Psoas muscle (tissue), 8 donors: ENCODE data around the gene ELFN2. TPM values are rescaled to one million over a fixed set of nuclear protein-coding genes. Genes with fewer than 3 reads are reported as not detected.

ENCODE experiments used
- ATAC-seq, 4 donors: fragments of 200-7000 bp; cut with Tn5 transposase; one replicate each; pipeline ENCODE4 v1.9.1; 2020; ENCODE audit warnings: moderate library complexity in 3 of 4, mild to moderate bottlenecking in 2 of 4
- DNase-seq, 2 donors: peaks; one replicate each; pipeline ENCODE4 v3.0.0-alpha.2; 2020
- H3K27ac ChIP-seq: fragments of 200-600 bp; one replicate; pipeline ENCODE4 v1.8.0; 2022
- H3K27me3 ChIP-seq, 3 donors: fragments of 200-600 bp in 1 of 3; one replicate each; pipeline versions ENCODE4 v1.6.1 to v1.8.0; 2013 to 2022; ENCODE audit warnings: low read length in 2 of 3, mild to moderate bottlenecking in 2 of 3, moderate library complexity in 1 of 3; ENCODE audit not compliant: insufficient read depth in 3 of 3
- H3K36me3 ChIP-seq, 2 donors: fragments of 200-600 bp in 1 of 2; one replicate each; pipeline versions ENCODE4 v1.6.1 to v1.8.0; 2013 to 2022; ENCODE audit warnings: low read depth in 1 of 2, mild to moderate bottlenecking in 1 of 2, moderate library complexity in 1 of 2; ENCODE audit not compliant: insufficient read depth in 1 of 2
- H3K4me1 ChIP-seq: fragments of 200-600 bp; one replicate; pipeline ENCODE4 v1.8.0; 2022
- H3K4me3 ChIP-seq: fragments of 200-600 bp; one replicate; pipeline ENCODE4 v1.8.0; 2022; ENCODE audit warnings: mild to moderate bottlenecking
- H3K9me3 ChIP-seq: fragments of 200-600 bp; one replicate; pipeline ENCODE4 v1.8.0; 2022
- WGBS, 3 donors: extraction: QIAGEN DNeasy Blood & Tissue Kit; methylation state at CpG; one replicate each; pipeline versions ENCODE4 v1.1.6 to v1.1.7; 2013; 5-methylcytosine and 5-hydroxymethylcytosine counted together
- intact Hi-C, 2 donors: fragments of 100-400 bp; cut with DNase I; formaldehyde crosslinking; loops; one replicate each; pipeline versions ENCODE4 v1.11.0 to v1.14.2; 2022
- polyA plus RNA-seq, 3 donors: library from polyadenylated mRNA; stranded (reverse); fragments of 200-250 nt; gene quantifications; one replicate each; pipeline ENCODE4 v1.2.3, GENCODE V29; 2013
- total RNA-seq, 4 donors: library from RNA; stranded (reverse); fragmentation: NEBNext Ultra II Directional in 2 of 4; extraction: Animal tissue kit (Norgen Biotek cat#: 25700) in 2 of 4; gene quantifications; one replicate each; pipeline versions ENCODE4 v1.2.1 to v1.2.4, GENCODE V29; 2021 to 2023
- TF ChIP-seq, protein P1 (sequence below): fragments of 200-600 bp; IDR thresholded peaks from one replicate; pipeline ENCODE4 v1.8.0; 2022; ENCODE audit warnings: antibody characterized with exemption
- donor health status: healthy with polysubstance abuse.
- donor health status: DM: no; HTN: no; CAD: no; lungs with moderate emphysema.
- donor health status: Bipolar disorder and iron deficiency.
- donor health status: healthy.
- donor health status: DM: yes; HTN: yes; CAD: no.
- donor health status: DM: no; HTN: no; CAD: no.
- donor health status: DM: no; HTN: no; CAD: no.
- donor health status: DM: yes; HTN: yes; CAD: no.

The ELFN2 gene
- total and polyA plus RNA-seq, 7 donors, result 0.01 to 0.05 (median 0.01) TPM; not detected in 4

DNA sequence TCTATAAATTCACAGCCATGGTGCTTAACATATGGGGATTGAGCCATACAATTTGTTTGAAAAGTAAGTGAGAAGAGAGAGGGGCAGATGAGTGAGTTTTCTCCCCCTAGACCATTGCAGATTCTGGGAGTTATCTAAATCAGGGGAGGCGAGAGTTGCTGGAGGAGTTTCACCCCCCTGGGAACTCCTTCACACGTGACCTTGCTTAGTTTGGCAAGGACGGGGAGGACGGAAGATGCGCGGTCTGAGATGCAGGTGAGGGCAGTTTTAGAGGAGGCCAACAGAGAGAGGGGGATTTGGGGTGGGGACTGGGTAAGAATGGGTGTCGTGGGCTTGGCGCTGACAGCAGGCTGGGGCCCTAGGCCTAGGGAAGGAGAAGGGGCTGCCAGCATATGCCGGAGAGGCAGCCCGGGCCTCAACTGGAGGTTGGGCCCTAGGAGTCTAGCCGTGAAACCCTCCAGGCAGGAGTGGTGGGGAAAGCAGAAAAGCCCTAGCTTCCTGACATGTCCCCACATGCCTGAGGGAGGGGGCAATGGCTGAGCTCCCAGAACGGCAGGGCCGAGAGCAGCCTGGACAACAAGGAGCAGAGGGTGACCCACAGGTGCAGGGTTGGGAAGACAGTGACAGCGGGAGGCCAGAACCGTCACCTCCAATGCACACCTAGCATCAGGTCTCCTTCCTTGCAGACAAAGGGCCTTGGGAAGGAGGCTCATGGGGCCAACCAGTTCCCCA is 63.9 kb downstream of the ELFN2 start:
- 65 to 70% (median 65%) methylated on average over 15 of the region's 15 CpGs for WGBS, 3 donors
- TF ChIP-seq, protein P1, sequence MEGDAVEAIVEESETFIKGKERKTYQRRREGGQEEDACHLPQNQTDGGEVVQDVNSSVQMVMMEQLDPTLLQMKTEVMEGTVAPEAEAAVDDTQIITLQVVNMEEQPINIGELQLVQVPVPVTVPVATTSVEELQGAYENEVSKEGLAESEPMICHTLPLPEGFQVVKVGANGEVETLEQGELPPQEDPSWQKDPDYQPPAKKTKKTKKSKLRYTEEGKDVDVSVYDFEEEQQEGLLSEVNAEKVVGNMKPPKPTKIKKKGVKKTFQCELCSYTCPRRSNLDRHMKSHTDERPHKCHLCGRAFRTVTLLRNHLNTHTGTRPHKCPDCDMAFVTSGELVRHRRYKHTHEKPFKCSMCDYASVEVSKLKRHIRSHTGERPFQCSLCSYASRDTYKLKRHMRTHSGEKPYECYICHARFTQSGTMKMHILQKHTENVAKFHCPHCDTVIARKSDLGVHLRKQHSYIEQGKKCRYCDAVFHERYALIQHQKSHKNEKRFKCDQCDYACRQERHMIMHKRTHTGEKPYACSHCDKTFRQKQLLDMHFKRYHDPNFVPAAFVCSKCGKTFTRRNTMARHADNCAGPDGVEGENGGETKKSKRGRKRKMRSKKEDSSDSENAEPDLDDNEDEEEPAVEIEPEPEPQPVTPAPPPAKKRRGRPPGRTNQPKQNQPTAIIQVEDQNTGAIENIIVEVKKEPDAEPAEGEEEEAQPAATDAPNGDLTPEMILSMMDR, result no peak
- intact Hi-C loops, result no loop called here
- H3K9me3 ChIP-seq, result no peaks in the 10 kb centered on the region
- no peak for ATAC-seq
- no peak overlapping the region for H3K27ac ChIP-seq
- peaks cover 0 to 27% (median 2%) of the 10 kb centered on the region in 3 donors for H3K27me3 ChIP-seq
- H3K4me3 ChIP-seq, result no peak overlapping the region
- no peaks in the 10 kb centered on the region for H3K4me1 ChIP-seq
- no peak for DNase-seq
- H3K36me3 ChIP-seq, result no peaks in the 10 kb centered on the region

DNA sequence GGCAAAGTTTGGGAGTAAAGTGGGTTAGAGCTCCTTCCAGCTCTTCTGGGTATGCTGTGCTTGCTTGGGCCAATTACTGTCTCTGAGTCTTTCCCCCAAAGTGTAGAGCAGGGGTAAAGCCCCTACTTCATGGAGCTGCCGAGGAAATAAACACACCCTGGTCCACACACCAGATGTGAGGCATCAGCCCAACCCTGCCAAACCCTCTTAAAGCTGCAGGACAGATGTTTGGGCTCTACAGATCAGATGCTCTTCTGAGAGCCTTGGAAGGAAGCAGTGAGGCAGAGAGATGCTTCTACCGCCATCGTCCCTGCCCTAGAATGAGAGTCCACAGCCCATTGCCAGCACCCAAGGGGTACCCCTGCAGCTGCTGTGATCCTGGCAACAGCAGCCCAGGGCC is 64.7 kb downstream of the ELFN2 start:
- intact Hi-C loops, result no loop called here
- ATAC-seq (no peak), DNase-seq (no peak)
- Histone ChIP-seq H3K27me3 (peaks cover 0 to 35% (median 2%) of the 10 kb centered on the region in 3 donors), H3K4me1 (no peaks in the 10 kb centered on the region), H3K27ac (no peak overlapping the region), H3K9me3 (no peaks in the 10 kb centered on the region), H3K4me3 (no peak overlapping the region), H3K36me3 (no peaks in the 10 kb centered on the region)
- TF ChIP-seq, protein P1, result no peak
- 38 to 61% (median 39%) methylated on average over 3 of the region's 3 CpGs for WGBS, 3 donors

DNA sequence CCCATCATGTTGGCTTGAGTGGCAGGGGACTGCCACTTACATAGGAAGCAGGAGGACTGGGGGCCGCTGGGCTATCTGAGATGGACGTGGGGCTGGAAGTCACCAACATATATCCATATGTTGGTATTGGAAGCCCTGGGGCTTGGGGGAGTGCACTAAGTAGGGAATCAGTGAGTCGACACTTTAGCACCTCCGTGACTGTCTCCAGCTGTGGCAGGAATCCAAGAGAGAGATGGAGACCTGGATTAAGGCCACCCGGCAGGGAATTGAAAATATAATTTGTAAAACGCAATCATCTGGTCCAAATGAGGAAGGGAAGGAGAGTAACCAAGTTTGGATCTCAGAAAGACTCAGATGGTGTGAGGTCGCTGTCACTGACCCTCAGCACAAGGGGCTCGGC is 68.4 kb downstream of the ELFN2 start:
- Histone ChIP-seq H3K4me1 (no peaks in the 10 kb centered on the region), H3K9me3 (no peaks in the 10 kb centered on the region), H3K27ac (no peak overlapping the region), H3K27me3 (peaks cover 0 to 52% (median 5%) of the 10 kb centered on the region in 3 donors), H3K4me3 (no peak overlapping the region), H3K36me3 (no peaks in the 10 kb centered on the region)
- TF ChIP-seq, protein P1, result no peak
- WGBS, 3 donors, result 58 to 63% (median 63%) methylated on average over 8 of the region's 8 CpGs
- DNase-seq (no peak), ATAC-seq (no peak)
- intact Hi-C loops, result no loop called here

DNA sequence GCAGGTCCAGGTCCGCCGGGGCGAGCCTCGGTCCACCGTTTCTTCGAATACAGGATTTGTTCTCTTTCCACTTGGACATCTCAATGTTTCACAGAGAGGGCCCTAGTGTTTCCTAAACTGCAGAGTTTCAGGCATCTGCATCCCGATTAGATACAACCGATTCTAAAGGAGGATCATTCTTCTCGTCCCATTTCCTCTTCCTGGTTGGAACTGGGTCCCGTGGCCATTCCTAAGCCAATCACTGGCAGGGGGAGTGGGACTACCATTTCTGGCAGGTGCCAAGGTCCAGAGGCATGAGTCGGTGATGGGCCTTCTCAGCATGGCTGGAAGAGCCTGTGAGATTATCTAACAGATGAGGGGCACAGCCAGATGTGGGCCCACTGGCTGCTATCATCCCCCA is 68.9 kb downstream of the ELFN2 start:
- intact Hi-C loops, result no loop called here

More for the DNA sequence above, 68.9 kb downstream of the ELFN2 start:
- Histone ChIP-seq H3K27me3 (peaks cover 0 to 50% (median 6%) of the 10 kb centered on the region in 3 donors), H3K4me1 (no peaks in the 10 kb centered on the region), H3K27ac (no peak overlapping the region), H3K36me3 (no peaks in the 10 kb centered on the region), H3K4me3 (no peak overlapping the region), H3K9me3 (no peaks in the 10 kb centered on the region)
- TF ChIP-seq, protein P1, result no peak
- DNase-seq (no peak), ATAC-seq (no peak)
- 79 to 81% (median 81%) methylated on average over 11 of the region's 11 CpGs for WGBS, 3 donors
